AG08395 (cell line): Measurements from ENCODE around the gene NID2.

Experiments used
- DNase-seq: peaks from one replicate; pipeline ENCODE4 v3.0.0; 2012; ENCODE audit warnings: mixed read lengths, low spot score

NID2 gene

DNA sequence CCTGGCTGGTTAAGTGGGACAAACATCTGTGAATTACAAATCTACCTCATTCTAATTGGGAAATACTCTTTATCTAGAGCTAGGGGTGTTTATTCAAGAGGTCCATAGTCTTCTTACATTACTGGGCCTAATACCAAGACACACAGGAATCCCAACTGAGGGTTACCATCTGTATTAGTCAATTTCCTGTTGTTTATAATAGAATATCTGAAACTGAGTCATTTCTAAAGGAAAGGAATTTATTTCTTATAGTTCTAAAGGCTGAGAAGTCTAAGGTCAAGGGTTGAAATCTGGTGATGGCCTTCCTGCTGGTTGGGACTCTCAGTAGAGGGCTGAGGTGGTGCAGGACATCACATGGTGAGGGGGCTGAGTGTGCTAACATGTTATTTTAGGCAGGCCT is 43.5 kb downstream of the NID2 start:
- DNase-seq: peak; percentile 71

GRCh38 chr14:52023518-52023917 is 45.3 kb downstream of the NID2 start:
- DNase-seq: peak; percentile 83

DNA sequence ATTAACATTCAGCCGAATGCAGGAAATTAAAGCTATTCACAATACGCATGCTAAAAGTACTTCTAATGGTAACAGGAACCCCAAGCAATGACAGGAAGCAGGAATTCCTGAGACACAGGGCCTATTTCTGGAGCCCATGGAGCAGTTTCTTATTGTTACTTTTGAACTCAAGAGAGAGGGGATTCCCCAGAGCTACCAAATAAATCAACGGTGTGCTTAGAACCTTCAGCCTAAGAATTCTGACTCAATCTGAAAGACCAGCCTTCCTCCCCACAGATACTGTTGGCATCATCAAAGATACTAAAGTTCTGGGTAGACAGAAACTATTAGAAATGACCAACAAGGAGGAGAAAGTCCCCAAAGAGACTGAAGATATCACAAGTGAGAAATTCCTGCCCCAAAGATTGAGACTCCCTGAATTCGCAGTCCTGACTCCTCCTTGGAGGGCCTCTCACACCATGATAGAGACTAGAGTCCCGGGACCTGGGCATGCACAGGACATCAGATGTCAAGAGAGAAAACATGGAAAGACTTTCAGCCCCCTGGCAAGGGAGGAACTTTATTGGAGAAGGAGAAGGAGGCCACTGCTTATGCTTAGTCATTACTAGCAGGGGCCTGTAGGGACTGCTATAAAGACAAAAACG is 46.8 kb downstream of the NID2 start:
- DNase-seq: no peak

DNA sequence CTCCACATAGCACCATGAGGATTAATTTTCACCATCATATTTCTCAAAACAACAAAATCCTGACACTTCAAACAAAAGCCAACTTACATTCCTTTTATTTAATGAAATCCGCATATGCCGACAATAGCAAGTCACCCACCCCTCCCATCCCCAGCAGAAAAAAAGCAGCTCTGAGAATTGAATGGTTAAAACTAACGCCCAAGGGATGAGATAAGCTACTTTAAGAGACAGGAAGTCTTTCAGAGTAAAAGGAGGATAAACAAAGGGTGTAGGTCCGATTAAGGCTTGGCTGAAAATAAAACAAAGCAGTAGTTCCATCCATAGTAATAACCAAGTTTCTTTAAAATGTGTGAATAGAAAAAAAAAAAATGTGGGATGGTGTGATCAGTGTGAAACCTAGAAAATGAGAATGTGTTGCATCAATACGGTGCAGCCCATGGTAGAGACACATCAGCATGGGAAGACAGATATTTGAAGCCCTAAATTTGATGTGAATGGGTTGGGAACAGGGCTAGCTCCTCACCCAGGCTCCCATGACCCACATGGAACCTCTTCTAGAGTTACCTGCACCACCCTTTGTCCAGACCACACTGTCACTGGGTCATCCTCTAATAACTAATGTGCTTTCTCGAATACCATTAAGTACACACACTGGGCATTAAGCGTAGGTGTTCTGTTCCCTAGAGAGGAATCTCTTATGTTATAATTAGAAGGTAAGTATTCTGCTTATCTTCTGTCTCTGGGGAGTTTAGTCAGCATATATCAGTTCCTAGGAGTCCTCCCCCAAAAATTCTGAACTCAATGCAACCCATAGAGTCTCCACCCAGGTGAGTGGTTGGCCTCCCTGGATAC is 47.8 kb downstream of the NID2 start:
- no peak for DNase-seq

- no peak for DNase-seq
Measured at GRCh38 chr14:52020161-52020714, 48.6 kb downstream of the NID2 start.

GRCh38 chr14:52018970-52019369 is 49.9 kb downstream of the NID2 start:
- DNase-seq: no peak

DNA sequence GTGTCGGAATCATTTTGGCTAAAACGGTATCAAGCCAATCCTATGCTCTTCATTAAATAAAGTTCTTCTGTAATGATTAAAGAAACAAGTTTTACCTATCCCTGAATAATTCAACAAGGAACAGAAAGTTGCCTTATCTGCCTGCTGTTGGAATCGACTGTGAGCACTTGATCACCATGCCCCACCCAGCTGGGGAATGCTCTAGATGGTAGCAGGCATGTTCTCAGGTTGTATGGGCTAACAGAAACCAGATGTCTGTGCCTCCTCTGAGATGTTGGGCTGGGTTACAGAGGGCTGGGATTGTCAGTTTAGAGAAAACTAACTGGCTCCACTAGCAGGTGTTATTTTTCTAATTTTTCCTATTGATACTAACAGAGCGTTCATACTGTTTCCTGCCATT is 50.6 kb downstream of the NID2 start:
- no peak for DNase-seq

DNA sequence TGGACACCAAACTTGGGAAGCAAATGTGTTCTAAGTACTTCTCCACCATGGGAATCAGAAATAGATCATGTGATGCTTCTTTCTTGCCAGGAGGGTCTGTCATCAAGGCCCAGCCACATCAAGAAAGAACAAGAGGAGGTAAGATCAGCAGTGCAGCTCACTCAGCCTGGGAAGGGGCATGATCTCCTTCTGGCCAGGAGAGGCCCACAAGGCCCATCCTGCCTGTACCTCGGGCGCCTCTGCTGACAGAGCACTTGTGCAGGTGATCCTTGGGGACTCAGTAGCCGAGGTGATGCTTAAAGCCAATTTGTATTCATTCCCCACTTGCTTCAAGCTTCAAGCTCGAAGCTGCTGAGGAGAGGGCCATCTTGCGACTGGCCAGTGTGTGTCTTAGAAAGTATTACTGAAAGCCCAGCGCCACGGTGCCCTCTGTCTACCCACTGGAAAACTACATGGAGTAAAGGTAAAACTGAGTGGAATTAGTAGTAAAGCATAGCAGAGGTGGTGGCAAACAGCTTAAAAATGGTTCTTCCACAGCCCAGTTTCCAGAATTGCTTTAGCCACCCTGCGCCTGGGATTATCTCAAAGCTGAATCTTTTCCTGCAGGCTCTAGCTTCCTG is 53.3 kb downstream of the NID2 start:
- no peak for DNase-seq

- no peak for DNase-seq
Measured at GRCh38 chr14:52014601-52015267, 54.1 kb downstream of the NID2 start.

GRCh38 chr14:52013984-52014600 is 54.8 kb downstream of the NID2 start:
- DNase-seq: no peak

GRCh38 chr14:52012635-52013034 is 56.2 kb downstream of the NID2 start:
- DNase-seq: no peak

DNA sequence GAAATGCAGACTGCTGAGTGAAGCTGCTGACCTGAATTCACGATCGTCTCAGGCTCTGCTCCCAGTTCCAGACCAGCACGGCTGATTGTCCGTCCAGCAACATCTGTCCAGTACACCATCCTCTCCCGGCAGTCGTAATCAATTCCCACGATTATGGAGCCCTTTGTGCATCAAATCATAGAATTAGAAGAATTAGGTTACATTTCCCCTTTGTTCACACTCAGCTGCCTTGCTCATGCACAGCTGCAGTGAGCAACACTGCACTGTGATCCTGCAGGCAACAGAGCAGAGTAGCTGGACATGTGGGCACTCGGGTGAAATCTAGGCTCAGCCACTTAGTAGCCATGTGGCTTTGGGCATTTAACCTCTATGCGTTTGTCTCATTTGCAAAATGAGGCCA is 57.3 kb downstream of the NID2 start:
- no peak for DNase-seq

DNA sequence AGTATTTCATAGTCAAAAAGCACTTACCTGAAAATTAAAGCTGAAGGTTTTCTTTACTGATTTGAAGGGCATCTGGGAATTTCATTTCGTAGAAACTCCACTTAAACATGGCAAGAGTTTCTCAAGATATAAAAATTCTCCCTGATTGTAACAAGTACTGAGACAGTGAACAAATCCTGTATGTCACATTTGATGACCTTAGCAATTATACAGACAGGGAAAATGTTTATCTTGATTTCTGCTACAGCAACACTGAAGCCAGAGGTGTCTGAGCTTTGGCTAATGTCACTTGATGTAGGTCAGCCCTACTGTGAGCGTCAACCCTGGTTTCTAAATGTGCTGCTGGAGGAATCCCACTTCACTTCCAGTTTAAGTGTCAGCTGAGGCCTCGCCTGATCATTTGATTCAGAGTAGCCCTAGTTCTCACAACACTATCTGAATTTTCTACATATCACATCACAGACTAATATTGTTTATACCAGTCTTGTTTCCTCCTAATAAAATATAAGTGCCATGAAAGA is 58.6 kb downstream of the NID2 start:
- no peak for DNase-seq

- no peak for DNase-seq
Measured at GRCh38 chr14:52008136-52008535, 60.7 kb downstream of the NID2 start.

DNA sequence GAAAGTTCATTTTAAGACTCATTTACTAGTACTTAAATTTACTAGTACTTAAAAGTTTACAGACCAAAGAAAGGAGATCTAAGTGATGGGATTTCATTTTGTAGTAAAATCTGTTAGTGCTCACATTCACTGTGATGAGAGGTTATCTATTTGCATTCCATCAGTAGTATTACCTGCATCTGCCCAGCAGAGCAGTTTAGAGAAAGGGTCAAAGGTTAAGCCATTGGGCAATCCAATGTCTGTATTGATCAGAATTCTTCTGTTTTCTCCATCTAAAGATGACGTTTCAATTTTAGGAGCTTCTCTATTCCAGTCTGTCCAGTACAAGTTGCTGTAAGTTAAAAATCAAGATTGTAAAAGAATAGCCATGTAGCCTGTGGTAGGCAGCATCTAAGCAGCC is 61.2 kb downstream of the NID2 start:
- DNase-seq: no peak

GRCh38 chr14:52007211-52007610 is 61.6 kb downstream of the NID2 start:
- no peak for DNase-seq

DNA sequence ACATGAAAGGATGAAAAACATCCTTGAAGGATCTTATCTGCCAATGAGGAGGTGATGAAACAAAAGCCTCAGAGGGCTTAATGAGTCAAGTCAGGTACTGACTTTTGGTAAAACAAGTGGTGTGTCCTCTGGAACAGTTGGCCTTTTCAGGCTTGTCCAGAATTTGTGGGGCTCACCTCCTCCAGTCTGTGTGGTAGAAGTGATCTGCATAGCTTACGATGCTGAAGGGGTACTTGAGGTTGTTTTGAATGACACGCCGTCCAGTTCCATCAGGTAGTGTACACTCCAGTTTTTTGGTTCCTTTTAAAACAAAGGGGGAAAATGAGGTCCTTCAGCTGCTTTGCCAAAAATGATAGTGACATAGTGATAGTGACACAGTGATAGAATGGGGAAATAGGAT is 62.5 kb downstream of the NID2 start:
- no peak for DNase-seq

DNA sequence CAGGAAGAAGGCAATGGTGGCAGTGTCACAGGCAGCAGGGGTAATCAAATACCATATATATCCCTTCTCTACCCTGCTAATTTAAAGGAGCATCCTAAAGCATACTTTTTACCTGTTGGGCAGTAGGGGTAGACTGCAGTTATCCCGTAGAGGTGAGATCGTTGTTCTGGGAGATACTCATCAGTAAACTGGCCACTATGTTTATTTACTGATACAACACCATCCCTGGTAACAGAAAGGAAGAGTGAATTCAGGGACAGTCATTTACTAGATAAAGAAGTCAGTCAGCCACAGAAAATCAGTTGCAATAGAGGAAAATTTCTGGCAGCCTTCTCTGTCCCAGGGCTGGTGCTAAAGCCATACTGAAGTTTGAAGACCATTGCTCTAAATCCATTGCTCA is 63.2 kb downstream of the NID2 start:
- DNase-seq: no peak

- DNase-seq: no peak
Measured at GRCh38 chr14:52003324-52003723, 65.5 kb downstream of the NID2 start.

GRCh38 chr14:52002542-52002941 is 66.3 kb downstream of the NID2 start:
- DNase-seq: no peak

DNA sequence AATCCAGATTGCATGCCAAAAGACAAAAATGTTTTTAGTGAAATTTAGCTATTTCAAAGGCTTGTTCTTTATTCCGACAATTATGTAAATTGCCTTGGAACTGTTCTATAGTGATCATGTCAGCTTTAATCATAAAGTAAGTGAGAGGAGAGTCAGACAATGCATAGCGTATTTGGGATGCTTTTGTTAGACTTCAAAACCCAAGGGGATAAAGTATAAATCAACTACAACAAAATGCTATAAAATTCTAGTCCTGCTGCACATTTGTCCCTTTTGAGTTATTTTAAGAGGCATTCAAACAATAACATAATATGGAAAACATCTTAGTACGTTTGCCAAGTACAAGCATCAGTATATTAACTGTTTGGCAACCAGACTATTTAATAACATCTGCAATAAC is 68.2 kb downstream of the NID2 start:
- no peak for DNase-seq
